WTC11 (cell line): ENCODE results near the gene DNAJC18. TPM values are rescaled to one million over a fixed set of nuclear protein-coding genes. Genes with fewer than 3 reads are reported as not detected.

Experiments
- ATAC-seq: fragments of 200-7000 bp; cut with Tn5 transposase; 2 replicates; pipeline ENCODE4 v1.10.0; 2021; ENCODE audit warnings: mild to moderate bottlenecking, moderate library complexity
- CTCF ChIA-PET: fragments of 300-600 bp; sonication (Branson Sonifier 250); formaldehyde crosslinking; loops from one replicate; lab custom pipeline; 2021; ENCODE audit warnings: antibody characterized with exemption; lab: Charles Lee
- POLR2A ChIA-PET: fragments of 350-600 bp; sonication (Branson Sonifier 250); formaldehyde crosslinking; loops from one replicate; lab custom pipeline; 2021; ENCODE audit warnings: antibody characterized with exemption; lab: Charles Lee
- DNase-seq: peaks from one replicate; pipeline ENCODE4 v3.0.0; 2021; ENCODE audit warnings: low spot score
- H3K27ac Mint-ChIP-seq: 2 replicates; pipeline ENCODE4 v1.8.0; 2021; ENCODE audit warnings: mixed read lengths
- H3K27me3 Mint-ChIP-seq: 2 replicates; pipeline ENCODE4 v1.8.0; 2021; ENCODE audit warnings: low read depth, mild to moderate bottlenecking, moderate library complexity, mixed read lengths
- H3K36me3 Mint-ChIP-seq: 2 replicates; pipeline ENCODE4 v1.8.0; 2021; ENCODE audit warnings: mixed read lengths
- H3K4me1 Mint-ChIP-seq: 2 replicates; pipeline ENCODE4 v1.8.0; 2022; ENCODE audit warnings: mixed read lengths
- H3K4me3 Mint-ChIP-seq: 2 replicates; pipeline ENCODE4 v1.8.0; 2021; ENCODE audit warnings: mild to moderate bottlenecking, moderate library complexity, mixed read lengths
- H3K9me3 Mint-ChIP-seq: 2 replicates; pipeline ENCODE4 v1.8.0; 2021; ENCODE audit warnings: mixed read lengths
- AR ChIP-seq: fragments of 250-450 bp; sonication (Bioruptor Pico); IDR thresholded peaks from 2 replicates; pipeline ENCODE4 v1.9.0; 2021; ENCODE audit warnings: mild to moderate bottlenecking
- ATF1 ChIP-seq: sonication (generic); formaldehyde crosslinking; IDR thresholded peaks from 2 replicates; pipeline ENCODE4 v1.8.1; 2023; ENCODE audit warnings: mild to moderate bottlenecking, moderate library complexity, missing genetic modification reagents
- ATF2 ChIP-seq: sonication (generic); formaldehyde crosslinking; IDR thresholded peaks from 2 replicates; pipeline ENCODE4 v1.8.1; 2022; ENCODE audit warnings: low read depth, missing genetic modification reagents, borderline replicate concordance
- CREB1 ChIP-seq: sonication (generic); formaldehyde crosslinking; IDR thresholded peaks from 2 replicates; pipeline ENCODE4 v1.8.0; 2023; ENCODE audit warnings: mild to moderate bottlenecking, missing genetic modification reagents
- ELF4 ChIP-seq: sonication (generic); formaldehyde crosslinking; IDR thresholded peaks from 2 replicates; pipeline ENCODE4 v1.8.1; 2022; ENCODE audit warnings: low read depth, mild to moderate bottlenecking, moderate library complexity, missing genetic modification reagents
- ESRRA ChIP-seq: sonication (generic); formaldehyde crosslinking; IDR thresholded peaks from 2 replicates; pipeline ENCODE4 v1.8.1; 2022; ENCODE audit warnings: mild to moderate bottlenecking, missing genetic modification reagents, borderline replicate concordance
- FOXK1 ChIP-seq: sonication (generic); formaldehyde crosslinking; IDR thresholded peaks from 2 replicates; pipeline ENCODE4 v1.8.0; 2022; ENCODE audit warnings: mild to moderate bottlenecking, moderate library complexity, missing genetic modification reagents
- GTF2I ChIP-seq: fragments of 250-450 bp; sonication (Bioruptor Pico); conservative IDR thresholded peaks from 2 replicates; pipeline ENCODE4 v1.4.0; 2021; ENCODE audit warnings: mild to moderate bottlenecking
- HMGXB4 ChIP-seq: sonication (generic); formaldehyde crosslinking; IDR thresholded peaks from 2 replicates; pipeline ENCODE4 v1.8.1; 2023; ENCODE audit warnings: mild to moderate bottlenecking, moderate library complexity, missing genetic modification reagents
- NFYB ChIP-seq: sonication (generic); formaldehyde crosslinking; conservative IDR thresholded peaks from 2 replicates; pipeline ENCODE4 v1.8.0; 2022; ENCODE audit warnings: low read depth, missing genetic modification reagents
- NR3C1 ChIP-seq: sonication (generic); formaldehyde crosslinking; conservative IDR thresholded peaks from 2 replicates; pipeline ENCODE4 v1.8.1; 2023; ENCODE audit warnings: low read depth, mild to moderate bottlenecking, missing genetic modification reagents
- SMAD3 ChIP-seq: sonication (generic); formaldehyde crosslinking; IDR thresholded peaks from 2 replicates; pipeline ENCODE4 v1.8.0; 2022; ENCODE audit warnings: missing genetic modification reagents, mild to moderate bottlenecking, borderline replicate concordance
- ZNF281 ChIP-seq: sonication (generic); formaldehyde crosslinking; IDR thresholded peaks from 2 replicates; pipeline ENCODE4 v1.8.0; 2023; ENCODE audit warnings: mild to moderate bottlenecking, missing genetic modification reagents
- ZNF416 ChIP-seq: fragments of 250-450 bp; sonication (Bioruptor Pico); IDR thresholded peaks from 2 replicates; pipeline ENCODE4 v1.9.0; 2021; ENCODE audit warnings: mild to moderate bottlenecking, inconsistent platforms
- ZNF423 ChIP-seq: fragments of 250-450 bp; sonication (Bioruptor Pico); IDR thresholded peaks from 2 replicates; pipeline ENCODE4 v2.1.2; 2022; ENCODE audit warnings: mild to moderate bottlenecking, moderate library complexity
- total RNA-seq: library from RNA; stranded (reverse); gene quantifications from 3 replicates; pipeline ENCODE4 v1.2.3, GENCODE V29; 2021

The DNAJC18 gene
- total RNA-seq, 1 experiment from 2014 or later = 23.7 TPM

- Mint-ChIP-seq H3K36me3 (peaks cover 18% of the 10 kb centered on the region), H3K27ac (no peak overlapping the region), H3K4me1 (peaks cover 15% of the 10 kb centered on the region), H3K4me3 (no peak overlapping the region), H3K27me3 (no peaks in the 10 kb centered on the region), H3K9me3 (no peaks in the 10 kb centered on the region)
- POLR2A ChIA-PET = interaction anchor here (0.6 to 0.7 kb wide), 2 partner anchors 12 to 34 kb away, joined by 4 read pairs; no protein-coding TSS in a partner anchor
- CTCF ChIA-PET = no interaction called here
- no peak for TF ChIP-seq ATF1 (CRISPR knock-in tag)
- no peak for DNase-seq
- ATAC-seq = no peak
These were observed 63.0 kb downstream of the DNAJC18 start for GRCh38 chr5:139376364-139376763.

- no peak for DNase-seq
- Mint-ChIP-seq H3K27ac (no peak overlapping the region), H3K36me3 (peaks cover 18% of the 10 kb centered on the region), H3K27me3 (no peaks in the 10 kb centered on the region), H3K9me3 (no peaks in the 10 kb centered on the region), H3K4me3 (no peak overlapping the region), H3K4me1 (peaks cover 11% of the 10 kb centered on the region)
- CTCF ChIA-PET = no interaction called here
- POLR2A ChIA-PET = interaction anchor here (0.5 to 1.6 kb wide), 3 partner anchors 13 to 82 kb away, joined by 3 to 4 read pairs (median 3); partner anchors contain the start of gene MATR3
- TF ChIP-seq FOXK1 (CRISPR knock-in tag) (no peak), ESRRA (CRISPR knock-in tag) (no peak), HMGXB4 (CRISPR knock-in tag) (no peak), ZNF423 (CRISPR knock-in tag) (no peak), ELF4 (no peak), AR (CRISPR knock-in tag) (no peak), ZNF416 (CRISPR knock-in tag) (no peak), CREB1 (CRISPR knock-in tag) (no peak), GTF2I (CRISPR knock-in tag) (no peak), SMAD3 (CRISPR knock-in tag) (no peak), NR3C1 (CRISPR knock-in tag) (no peak), NFYB (CRISPR knock-in tag) (no peak), ATF2 (CRISPR knock-in tag) (no peak), ZNF281 (CRISPR knock-in tag) (no peak)
- ATAC-seq = no peak
These were observed 64.4 kb downstream of the DNAJC18 start for GRCh38 chr5:139374909-139375308.
